Right renal cortex interstitium (tissue), 3 donors: ENCODE measurements around the gene ANKDD1A. TPM values are rescaled to one million over a fixed set of nuclear protein-coding genes. Genes with fewer than 3 reads are reported as not detected.

ENCODE experiments used
- polyA plus RNA-seq, 3 donors: library from polyadenylated mRNA; unstranded; fragments of 120-200 nt; gene quantifications; one replicate each; pipeline ENCODE4 v1.2.1, GENCODE V29; 2013; ENCODE audit not compliant: insufficient read length in 3 of 3

Gene ANKDD1A
- polyA plus RNA-seq, 3 donors, result 4.4 to 4.5 (median 4.4) TPM

Other genes with a start within 250 kb of the ANKDD1A start
- 10 to 100 TPM in 2 of 3 donors, 1 to 10 TPM in 1; 9.5 to 10.5 (median 10.4) TPM for gene RBPMS2, start 136.3 kb upstream of the ANKDD1A start, polyA plus RNA-seq
- 1 to 10 TPM; 5.7 to 8.1 (median 6.8) TPM for gene PIF1, start 86.3 kb upstream of the ANKDD1A start, polyA plus RNA-seq
- 10 to 100 TPM; 14.5 to 17.5 (median 16.0) TPM for gene PLEKHO2, start 70.0 kb upstream of the ANKDD1A start, polyA plus RNA-seq
- gene SPG21, start 78.0 kb downstream of the ANKDD1A start, polyA plus RNA-seq, result 100 to 1,000 TPM; 106 to 119 (median 107) TPM
- 10 to 100 TPM; 14.9 to 15.6 (median 15.4) TPM for gene MTFMT, start 117.7 kb downstream of the ANKDD1A start, polyA plus RNA-seq
- 10 to 100 TPM; 10.1 to 13.2 (median 11.8) TPM for gene SLC51B, start 133.5 kb downstream of the ANKDD1A start, polyA plus RNA-seq
- gene RASL12, start 156.1 kb downstream of the ANKDD1A start, polyA plus RNA-seq, result 1 to 10 TPM; 5.9 to 7.8 (median 6.5) TPM
- under 1 TPM; 0.06 to 0.07 (median 0.07) TPM for gene KBTBD13, start 164.8 kb downstream of the ANKDD1A start, polyA plus RNA-seq
- gene UBAP1L, start 203.3 kb downstream of the ANKDD1A start, polyA plus RNA-seq, result 1 to 10 TPM; 2.2 to 3.1 (median 2.6) TPM
- gene PDCD7, start 221.9 kb downstream of the ANKDD1A start, polyA plus RNA-seq, result 10 to 100 TPM; 30.1 to 34.4 (median 31.9) TPM